Measurements from ENCODE around the gene PABPC1L.

DNA sequence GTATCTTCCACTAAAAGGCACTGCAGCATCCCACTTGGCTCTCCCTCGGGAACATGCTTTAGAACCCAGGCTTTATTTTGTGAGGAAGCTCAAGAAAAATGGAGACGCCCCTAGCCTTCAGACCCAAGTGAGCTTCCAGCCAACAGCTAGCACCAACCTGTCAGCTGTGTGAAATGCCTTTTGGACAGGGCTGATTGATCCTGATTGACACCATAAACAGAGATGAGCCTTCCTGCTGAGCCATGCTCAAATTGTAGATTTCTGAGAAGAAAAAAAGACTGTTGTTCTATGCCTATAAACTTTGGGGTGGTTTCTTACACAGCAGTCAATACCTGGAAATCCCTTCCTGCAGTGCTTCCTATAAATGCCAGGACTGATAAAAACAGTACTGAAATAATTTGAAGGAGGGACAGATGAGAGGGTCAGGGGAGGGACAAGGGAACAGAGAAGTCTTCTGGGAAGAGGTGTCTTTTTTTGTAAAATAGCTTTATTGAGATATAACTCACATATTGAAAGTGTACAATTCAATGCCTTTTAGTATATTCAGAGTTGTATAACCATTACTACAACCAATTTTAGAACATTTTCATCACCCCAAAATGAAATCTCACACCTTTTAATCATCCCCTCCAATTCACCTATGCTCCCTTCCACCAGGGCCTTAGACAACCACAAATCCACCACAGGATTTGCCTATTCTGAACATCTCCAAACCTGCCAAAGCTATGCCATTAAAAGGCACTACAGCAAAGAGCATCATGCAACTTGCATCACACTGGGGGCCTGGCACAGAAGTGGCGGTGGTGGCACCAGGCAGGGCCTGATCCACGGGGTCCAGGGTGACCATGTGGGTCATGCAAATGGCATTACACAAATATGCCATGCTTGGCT lies 53.7 kb downstream of the PABPC1L start:
- TF ChIP-seq, protein P1, sequence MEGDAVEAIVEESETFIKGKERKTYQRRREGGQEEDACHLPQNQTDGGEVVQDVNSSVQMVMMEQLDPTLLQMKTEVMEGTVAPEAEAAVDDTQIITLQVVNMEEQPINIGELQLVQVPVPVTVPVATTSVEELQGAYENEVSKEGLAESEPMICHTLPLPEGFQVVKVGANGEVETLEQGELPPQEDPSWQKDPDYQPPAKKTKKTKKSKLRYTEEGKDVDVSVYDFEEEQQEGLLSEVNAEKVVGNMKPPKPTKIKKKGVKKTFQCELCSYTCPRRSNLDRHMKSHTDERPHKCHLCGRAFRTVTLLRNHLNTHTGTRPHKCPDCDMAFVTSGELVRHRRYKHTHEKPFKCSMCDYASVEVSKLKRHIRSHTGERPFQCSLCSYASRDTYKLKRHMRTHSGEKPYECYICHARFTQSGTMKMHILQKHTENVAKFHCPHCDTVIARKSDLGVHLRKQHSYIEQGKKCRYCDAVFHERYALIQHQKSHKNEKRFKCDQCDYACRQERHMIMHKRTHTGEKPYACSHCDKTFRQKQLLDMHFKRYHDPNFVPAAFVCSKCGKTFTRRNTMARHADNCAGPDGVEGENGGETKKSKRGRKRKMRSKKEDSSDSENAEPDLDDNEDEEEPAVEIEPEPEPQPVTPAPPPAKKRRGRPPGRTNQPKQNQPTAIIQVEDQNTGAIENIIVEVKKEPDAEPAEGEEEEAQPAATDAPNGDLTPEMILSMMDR (IDR thresholded peaks at IDR 0.05) = no peak
- no peak for TF ChIP-seq POLR2AphosphoS5 (IDR thresholded peaks at IDR 0.05)
